AG08396 (cell line): ENCODE results near the gene INCENP.
"Not testable (repeated sequence)": the region's sequence is repeated elsewhere in the genome, so short reads cannot be mapped to it uniquely, and the experiment has no call there.

Experiments
- DNase-seq: peaks from one replicate; pipeline ENCODE4 v3.0.0; 2012; ENCODE audit warnings: low spot score, mixed read lengths

INCENP gene

GRCh38 chr11:62171261-62171723 lies 47.5 kb downstream of the INCENP start:
- DNase-seq: peak; percentile 69

DNA sequence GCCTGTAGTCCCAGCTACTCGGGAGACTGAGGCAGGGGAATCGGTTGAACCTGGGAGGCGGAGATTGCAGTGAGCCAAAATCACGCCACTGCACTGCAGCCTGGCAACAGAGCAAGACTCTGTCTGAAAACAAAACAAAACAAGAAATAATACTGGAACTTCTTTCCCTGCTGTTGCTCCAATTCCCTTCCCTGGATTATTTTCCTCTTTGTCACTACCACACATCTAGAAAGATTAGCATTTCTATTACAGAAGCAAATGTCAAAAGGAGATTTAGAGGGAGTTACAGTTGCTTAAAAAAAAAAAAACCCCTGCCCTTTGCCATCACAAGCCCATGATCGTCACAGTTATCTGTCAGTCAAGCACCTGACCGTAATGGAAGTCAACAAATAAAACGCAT lies 48.5 kb downstream of the INCENP start:
- no peak for DNase-seq

DNA sequence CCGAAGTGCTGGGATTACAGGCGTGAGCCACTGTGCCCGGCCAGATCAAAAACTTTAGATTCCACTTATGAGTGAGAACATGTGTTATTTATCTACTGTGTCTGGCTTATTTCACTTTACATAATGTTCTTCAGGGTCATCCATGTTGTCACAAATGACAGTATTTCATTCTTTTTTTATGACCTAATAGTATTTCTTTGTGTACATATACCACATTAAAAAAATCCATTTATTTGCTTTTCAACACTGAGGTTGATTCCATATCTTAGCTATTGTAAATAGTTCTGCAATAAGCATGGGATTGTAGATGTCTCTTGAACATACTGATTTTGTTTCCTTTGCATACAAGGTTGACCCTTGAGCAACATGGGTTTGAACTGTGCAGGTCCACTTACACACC lies 53.0 kb downstream of the INCENP start:
- DNase-seq: no peak

DNA sequence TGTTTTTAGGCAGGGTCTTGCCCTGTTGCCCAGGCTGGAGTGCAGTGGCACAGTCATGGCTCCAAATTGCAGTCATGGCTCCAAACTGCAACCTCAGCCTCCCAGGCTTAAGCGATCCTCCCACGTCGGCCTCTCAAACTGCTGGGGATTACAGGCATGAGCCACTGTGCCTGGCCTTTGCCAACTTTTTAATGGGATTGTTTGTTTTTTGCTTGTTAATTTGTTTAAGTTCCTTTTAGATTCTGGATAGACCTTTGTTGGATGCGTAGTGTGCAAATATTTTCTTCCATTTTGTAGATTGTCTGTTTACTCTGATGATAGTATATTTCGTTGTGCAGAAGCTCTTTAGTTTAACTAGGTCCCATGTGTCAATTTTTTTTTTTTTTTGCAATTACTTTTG lies 56.2 kb downstream of the INCENP start:
- DNase-seq: no peak

DNA sequence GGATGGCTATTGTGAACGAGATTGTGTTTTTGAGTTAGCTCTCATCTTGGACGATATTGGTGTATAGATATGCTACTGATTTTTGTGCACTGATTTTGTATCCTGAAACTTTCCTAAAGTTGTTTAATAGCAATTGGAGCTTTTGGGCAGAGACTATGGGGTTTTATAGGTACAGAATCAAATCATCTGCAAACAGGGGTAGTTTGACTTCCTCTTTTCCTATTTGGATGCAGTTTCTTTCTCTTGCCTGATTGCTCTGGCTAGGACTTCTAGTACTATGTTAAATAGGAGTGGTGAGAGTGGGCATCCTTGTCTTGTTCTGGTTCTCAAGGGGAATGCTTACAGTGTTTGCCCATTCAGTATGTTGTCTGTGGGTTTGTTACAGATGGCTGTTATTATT lies 57.3 kb downstream of the INCENP start:
- no peak for DNase-seq

GRCh38 chr11:62182147-62182891 lies 58.5 kb downstream of the INCENP start:
- DNase-seq: no peak

GRCh38 chr11:62186195-62186594 lies 62.4 kb downstream of the INCENP start:
- DNase-seq: no peak

DNA sequence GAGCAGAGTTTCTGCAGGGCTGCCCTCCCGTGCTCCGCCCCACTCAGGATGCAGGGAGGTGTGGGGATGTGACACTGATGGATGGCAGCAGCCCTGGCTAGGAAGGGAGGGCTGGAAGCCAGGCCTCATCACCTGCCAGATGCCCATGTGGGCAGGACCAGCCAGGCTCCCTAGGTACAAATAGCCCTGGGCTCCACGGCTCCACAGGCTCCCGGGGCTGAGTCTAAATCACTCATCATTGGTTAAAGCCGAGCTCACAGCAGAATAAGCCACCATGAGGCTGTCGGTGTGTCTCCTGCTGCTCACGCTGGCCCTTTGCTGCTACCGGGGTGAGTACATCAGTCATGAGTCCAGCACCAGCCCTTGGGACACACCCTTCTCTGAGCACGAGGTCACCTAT lies 66.2 kb downstream of the INCENP start, which contains the start of gene SCGB1D1:
Gene SCGB1D1 (plus strand): TSS at position 206 of the 400 bp plus-strand sequence. CDS start 69 bp downstream, at position 275.
- DNase-seq: no peak

DNA sequence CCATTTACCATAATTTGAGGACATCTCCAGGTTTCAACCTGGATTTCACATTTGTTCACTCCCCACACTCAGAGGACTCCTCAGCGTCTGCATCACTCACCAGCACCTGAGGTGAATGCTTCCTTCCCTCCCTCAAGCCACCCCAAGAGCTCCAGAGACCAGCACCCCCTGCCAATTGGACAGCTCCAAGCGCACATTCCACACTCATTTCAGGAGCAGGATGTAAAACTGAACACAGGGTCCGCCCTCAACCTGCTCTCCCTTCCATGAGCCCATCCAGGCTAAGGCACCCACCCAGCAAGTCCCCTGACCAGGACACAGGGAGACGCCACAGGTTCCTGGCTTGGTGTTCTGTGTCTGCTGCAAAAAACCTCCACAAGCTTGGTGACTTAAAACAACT lies 70.1 kb downstream of the INCENP start:
- no peak for DNase-seq

GRCh38 chr11:62195010-62195409 lies 71.2 kb downstream of the INCENP start:
- not testable (repeated sequence) for DNase-seq

DNA sequence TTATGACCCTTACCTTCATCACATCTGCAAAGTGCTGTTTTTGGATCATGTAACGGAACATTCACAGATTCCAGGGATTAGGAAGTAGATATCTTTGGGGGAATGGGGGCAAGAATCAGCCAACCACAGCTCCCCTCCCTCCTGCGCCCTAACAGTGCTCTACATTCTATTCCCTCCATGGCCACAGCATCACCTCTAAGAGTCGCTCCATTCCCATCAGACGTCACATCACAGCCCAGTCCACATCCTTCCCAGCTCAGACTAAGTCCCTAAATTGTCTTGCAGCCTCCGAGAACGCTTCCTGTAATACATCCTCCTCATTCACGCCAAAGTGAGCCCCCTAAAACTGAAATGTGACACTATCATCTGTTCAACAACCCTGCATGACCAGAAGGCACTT lies 72.1 kb downstream of the INCENP start:
- no peak for DNase-seq

- DNase-seq: not testable (repeated sequence)
Measured at GRCh38 chr11:62197400-62197799, 73.6 kb downstream of the INCENP start.

DNA sequence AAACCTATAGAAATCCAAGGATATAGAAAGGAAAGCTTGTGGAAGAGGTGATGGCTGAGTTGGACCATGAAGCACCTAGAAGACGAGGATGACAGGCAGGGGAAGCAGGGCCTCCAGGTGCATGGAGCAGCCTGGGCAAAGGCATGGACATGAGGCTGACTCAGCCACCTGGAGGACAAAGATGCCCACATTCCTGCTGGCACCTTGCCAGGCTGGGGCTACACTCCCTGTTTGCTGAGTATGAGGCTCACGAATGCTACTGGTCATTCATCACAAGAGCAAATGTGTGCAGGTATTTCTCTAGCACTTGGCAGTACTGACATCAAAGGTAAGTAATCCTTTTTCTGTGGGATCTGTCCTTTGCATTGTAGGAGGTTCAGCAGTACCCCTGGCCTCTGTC lies 77.6 kb downstream of the INCENP start:
- no peak for DNase-seq
